HL-60/S4 treated with phorbol 12-myristate 13-acetate at 8.2 ng/mL for 4 days and 3 days (cell line): Measurements from ENCODE around the gene RP2.

Source experiments
- in situ Hi-C: fragments of 300-500 bp; cut with MboI; formaldehyde crosslinking; loops from 2 replicates; pipeline ENCODE4 v1.15.0; 2022; ENCODE audit warnings: low sequenced_read_pairs

Gene RP2

DNA sequence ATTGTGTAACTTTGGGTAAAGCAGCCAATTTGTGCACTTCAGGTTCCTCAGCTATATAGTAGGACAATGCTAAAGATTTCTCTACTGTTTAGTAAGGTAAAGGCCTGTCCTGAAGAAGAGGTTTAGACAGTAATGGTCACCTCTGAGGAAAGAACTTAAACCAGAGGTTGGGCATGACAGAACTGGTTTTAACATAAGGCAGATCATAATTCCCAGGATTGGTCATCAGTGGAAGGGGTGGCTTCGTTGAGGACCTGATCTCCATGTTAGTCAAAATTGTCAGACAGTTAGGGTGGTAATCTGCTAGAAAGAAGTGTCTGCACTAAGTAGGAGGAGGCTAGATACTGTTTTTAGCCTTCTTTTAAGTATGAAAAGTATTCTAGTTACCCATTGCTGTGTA is 4.1 kb downstream of the RP2 start:
- in situ Hi-C loops = no loop called here

DNA sequence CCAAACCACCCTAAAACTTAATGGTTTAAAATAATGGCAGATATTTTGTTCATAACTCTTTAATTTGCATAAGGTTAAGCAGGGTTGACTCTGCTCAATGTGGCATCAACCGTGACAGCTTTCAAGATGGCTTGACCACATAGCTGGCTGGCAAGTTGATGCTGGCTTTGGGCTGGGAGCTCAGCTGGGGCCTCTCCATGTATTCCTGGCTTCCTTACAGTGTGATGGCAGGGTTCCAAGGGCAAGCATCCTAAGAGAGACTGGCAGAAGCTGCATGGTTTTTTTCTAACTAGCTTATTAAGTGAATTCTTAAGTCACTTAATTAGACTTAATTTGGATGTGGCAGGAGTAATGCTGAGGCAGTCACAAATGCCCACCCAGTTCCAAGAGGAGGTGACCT is 4.5 kb downstream of the RP2 start:
- in situ Hi-C loops = no loop called here

GRCh38 chrX:46844913-46845312 is 8.1 kb downstream of the RP2 start:
- in situ Hi-C loops = no loop called here

DNA sequence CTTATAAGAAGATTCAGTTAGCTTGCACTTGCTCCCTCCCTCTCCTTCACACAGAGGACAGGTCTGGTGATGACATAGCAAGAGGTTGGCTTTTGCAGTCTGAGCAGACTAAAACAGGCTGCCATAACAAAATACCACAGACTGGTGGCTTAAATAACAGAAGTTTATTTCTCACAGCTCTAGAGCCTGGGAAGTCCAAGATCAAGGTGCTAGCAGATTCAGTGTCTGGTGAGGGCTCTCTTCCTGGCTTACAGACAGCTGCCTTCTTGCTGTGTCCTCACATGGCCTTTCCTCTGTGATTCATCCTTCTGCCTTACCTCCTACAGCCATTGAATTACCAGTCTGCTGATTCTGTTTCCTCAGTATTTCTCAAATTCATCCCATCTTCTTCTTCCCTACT is 13.1 kb downstream of the RP2 start:
- in situ Hi-C loops = no loop called here

GRCh38 chrX:46850771-46851170 is 13.9 kb downstream of the RP2 start:
- in situ Hi-C loops = no loop called here

DNA sequence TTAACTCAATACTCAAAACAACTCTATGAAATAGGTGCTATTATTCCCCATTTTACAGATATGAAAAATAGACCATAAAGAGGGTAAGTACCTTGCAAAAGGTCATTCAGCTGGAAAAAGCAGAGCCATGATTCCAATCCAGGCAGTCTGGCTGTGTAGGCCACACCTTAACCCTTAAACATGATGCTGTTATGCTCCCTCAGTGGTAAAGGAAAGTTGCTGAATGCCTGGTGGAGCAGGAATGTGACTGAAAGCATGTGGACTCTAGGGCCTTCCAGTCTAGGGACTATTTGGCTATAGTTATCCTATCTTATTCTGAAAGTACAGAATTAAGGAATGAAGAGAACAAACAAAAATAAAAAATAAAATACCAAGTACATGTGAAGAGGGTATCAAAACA is 19.6 kb downstream of the RP2 start:
- in situ Hi-C loops = no loop called here

DNA sequence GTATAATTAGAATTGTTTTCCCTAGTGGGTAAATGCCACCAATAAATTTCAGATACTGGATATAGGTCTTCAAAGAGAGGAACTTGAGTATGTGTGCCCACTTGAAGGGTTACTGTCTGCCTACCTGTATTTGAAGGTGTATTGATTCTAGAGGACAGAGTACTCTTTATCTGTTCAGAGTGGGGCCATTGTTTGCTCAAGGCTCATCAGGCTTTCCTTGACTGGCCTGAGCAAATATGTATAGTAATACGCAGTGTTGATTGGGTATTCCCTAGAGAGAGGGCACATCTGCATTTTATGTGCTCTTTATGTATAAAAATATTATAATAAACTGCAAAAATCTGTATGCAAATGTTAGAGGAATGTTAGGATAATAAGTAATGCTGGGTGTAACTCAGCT is 23.7 kb downstream of the RP2 start:
- in situ Hi-C loops = no loop called here

- in situ Hi-C loops = no loop called here
Observed at GRCh38 chrX:46863072-46863471, 26.2 kb downstream of the RP2 start.

DNA sequence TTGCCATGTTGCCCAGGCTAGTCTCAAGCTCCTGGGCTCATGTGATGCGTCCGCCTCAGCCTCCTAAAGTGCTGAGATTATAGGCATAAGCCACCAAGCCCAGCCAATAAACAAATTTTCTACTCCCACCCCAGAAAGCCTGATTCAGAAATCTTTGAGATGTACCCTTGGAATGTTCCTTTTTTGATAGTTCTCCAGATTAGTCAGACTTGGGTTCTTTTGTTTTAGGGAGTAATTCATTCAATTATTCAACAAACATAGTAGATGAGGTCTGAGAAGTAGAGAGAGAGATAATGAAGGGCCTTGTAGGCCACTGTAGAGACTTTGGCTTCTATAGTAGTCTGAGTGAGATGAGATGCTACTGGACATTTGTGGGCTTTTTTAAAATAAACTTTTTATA is 27.8 kb downstream of the RP2 start:
- in situ Hi-C loops = no loop called here

- in situ Hi-C loops = no loop called here
Observed at GRCh38 chrX:46865281-46865680, 28.4 kb downstream of the RP2 start.

DNA sequence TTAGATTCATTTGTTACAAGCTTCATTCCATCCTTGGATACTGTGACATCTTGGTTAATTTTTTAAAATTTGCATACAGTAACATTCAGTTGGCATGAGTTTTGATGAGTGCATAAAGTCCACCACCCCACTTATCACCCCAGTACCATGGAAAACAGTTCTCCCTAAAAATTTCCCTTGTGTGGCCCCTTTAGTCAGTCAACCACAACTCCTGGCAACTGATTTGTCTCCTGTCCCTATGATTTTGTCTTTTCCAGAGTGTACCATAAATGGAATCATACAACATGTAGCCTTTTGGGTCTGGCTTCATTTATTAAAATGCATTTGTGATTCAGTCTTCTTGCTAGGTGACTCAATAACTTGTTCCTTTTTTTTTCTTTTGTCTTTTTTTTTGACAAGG is 29.9 kb downstream of the RP2 start:
- in situ Hi-C loops = no loop called here

DNA sequence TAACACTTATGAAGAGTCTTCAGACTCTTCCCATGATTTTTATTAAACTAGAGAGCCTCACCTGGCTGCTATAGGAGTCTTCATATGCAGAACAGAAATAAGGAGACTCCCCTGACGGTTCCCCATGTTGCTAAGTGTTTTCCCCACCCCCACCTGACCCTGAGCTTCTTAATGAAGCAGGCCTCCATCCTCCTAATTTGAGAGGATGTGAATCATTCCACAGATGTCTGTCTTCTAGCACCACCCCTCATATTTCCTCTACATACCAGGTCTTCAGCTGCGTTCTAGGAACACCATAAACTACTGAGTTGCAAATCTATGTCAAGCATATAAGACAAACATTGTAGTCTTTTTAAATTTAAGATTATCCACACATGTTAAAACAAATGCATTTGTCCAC is 36.9 kb downstream of the RP2 start:
- in situ Hi-C loops = no loop called here

GRCh38 chrX:46876901-46877300 is 40.1 kb downstream of the RP2 start:
- in situ Hi-C loops = no loop called here

DNA sequence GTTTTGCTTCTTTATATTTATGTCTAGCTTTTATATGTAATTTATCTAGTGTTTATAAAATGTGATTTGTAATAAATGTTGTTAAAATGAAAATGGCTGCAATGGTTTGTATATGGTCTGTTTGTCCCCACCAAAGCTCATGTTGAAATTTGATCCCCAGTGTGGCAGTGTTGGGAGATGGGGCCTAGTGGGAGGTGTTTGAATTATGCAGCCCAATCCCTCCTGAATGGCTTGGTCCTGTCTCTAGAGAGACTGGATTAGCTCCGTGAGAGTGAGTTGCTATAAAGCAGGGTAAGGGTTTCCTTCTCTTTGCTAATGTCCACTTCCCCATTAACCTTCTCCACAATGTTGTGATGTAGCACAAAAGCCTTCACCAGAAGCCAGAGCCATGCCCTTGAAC is 45.4 kb downstream of the RP2 start:
- in situ Hi-C loops = no loop called here

DNA sequence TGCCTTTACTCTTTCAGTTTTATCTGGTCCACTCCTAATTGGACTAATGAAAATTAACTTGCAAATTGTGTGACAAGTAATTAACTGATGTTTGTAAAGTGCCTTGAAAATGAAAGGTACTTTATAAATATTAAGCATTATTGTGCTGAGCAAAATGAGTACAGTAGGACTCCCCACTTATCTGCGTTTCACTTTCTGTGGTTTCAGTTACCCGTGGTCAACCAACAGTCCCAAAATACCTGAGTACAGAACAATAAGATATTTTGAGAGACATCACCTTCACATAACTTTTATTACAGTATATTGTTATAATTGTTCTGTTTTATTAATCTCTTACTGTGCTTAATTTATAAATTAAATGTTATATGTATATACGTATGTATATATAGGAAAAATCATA is 48.0 kb downstream of the RP2 start:
- in situ Hi-C loops = no loop called here

GRCh38 chrX:46898207-46898606 is 61.4 kb downstream of the RP2 start:
- in situ Hi-C loops = no loop called here

GRCh38 chrX:46903458-46904242 is 66.8 kb downstream of the RP2 start:
- in situ Hi-C loops = no loop called here

- in situ Hi-C loops = no loop called here
Observed at GRCh38 chrX:46904626-46905025, 67.8 kb downstream of the RP2 start.

- in situ Hi-C loops = no loop called here
Observed at GRCh38 chrX:46910415-46910814, 73.6 kb downstream of the RP2 start.

- in situ Hi-C loops = no loop called here
Observed at GRCh38 chrX:46912098-46912602, 75.3 kb downstream of the RP2 start, which contains the start of gene JADE3. TSS of gene JADE3 (plus strand) at chrX:46912421. CDS start at chrX:46984895, 72,474 bp downstream.

DNA sequence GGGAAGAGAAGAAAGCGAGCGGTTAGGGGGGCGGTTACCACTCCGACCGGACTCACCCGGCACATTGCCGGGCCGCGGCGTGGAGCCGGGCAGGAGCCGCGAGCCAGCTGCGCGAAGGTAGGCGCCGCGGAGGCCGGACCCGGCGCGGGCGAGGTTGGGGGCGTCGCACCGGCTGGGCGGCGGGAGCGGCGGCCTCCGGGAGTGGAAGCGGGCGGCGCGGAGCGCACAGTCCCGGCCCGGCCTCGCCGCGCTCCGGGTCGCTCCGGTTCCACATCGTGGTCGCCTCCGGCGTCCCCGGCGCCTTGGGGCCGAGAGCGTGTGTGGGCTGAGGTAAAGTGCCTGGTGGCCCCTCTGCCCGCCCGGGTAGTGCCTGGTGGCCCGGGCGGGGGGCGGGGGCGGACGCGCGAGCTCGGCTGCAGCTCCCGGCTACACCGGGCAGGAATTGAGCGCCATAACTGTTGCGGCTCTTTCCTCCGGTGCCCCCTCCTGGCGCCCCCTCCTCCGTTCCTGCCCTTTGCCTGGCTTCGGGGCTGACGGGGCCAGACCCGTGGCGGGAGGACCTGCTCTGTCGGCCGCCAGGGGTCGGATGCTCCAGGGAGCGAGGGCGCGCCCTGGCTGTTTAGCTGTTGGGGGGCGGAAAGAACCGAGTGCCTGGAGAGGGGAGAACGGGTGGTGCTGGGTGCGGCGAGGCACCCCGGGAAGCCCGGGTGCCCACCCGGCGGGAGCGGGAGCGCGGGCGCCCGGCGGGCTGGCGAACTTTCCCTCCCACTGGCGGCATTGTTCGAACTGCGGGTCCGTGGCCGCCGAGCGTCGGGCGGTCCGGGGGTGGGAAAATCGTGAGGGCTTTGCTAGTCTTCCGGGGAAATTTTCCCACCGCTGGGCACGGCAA is 76.0 kb downstream of the RP2 start:
- in situ Hi-C loops = no loop called here

DNA sequence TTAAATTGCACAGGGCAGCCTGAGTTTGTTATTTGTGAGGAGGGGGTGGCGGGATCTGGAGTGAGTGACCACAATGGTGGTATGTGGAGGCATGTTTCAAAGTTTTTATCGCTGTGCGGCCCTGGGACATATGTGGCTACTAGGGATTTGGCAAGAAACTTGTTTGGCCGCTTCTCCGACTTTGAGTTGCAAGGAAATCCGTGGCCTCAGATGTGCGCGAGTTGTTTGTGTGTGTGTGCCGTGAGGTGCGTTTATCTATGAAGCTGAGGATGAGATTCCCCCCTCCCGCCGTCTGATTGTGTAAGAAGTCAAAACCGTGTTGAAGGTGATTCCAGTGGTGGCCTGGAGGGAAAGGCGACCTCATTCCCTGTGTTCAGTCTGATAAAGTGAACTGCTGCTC is 76.8 kb downstream of the RP2 start:
- in situ Hi-C loops = no loop called here
